ENCODE results near the gene MOSPD3. TPM values are rescaled to one million over a fixed set of nuclear protein-coding genes. Genes with fewer than 3 reads are reported as not detected.

Gene MOSPD3
- total RNA-seq, 1 donor from 2014 or later, result 11.8 TPM

GRCh38 chr7:100575746-100576383 is 36.5 kb upstream of the MOSPD3 start:
- TF ChIP-seq POLR2AphosphoS5 (IDR thresholded peaks at IDR 0.05; ENCODE audit: insufficient read depth in 1 of 2, low read depth in 1 of 2) (no peak), POLR2A (IDR thresholded peaks at IDR 0.05) (no peak), CTCF (IDR thresholded peaks at IDR 0.05) (no peak)
- peaks cover 0 to 52% of the 10 kb centered on the region in 2 donors for H3K36me3 ChIP-seq
- no peaks in the 10 kb centered on the region for H3K27me3 ChIP-seq
- H3K4me3 ChIP-seq, result no peak overlapping the region
- no peaks in the 10 kb centered on the region for H3K9me3 ChIP-seq
- intact Hi-C loops (cut with DNase I), result no loop called here
- H3K4me1 ChIP-seq, result no peaks in the 10 kb centered on the region
- no peak overlapping the region for H3K27ac ChIP-seq
- no peak for DNase-seq (ENCODE audit: extremely low spot score in 2 of 2)

- Histone ChIP-seq H3K9me3 (no peaks in the 10 kb centered on the region), H3K4me3 (no peak overlapping the region), H3K36me3 (peaks cover 0 to 59% of the 10 kb centered on the region in 2 donors), H3K27me3 (no peaks in the 10 kb centered on the region), H3K4me1 (no peaks in the 10 kb centered on the region), H3K27ac (no peak overlapping the region)
- intact Hi-C loops (cut with DNase I), result no loop called here
- no peak for DNase-seq (ENCODE audit: extremely low spot score in 2 of 2)
- no peak for TF ChIP-seq POLR2A (IDR thresholded peaks at IDR 0.05)
- TF ChIP-seq POLR2AphosphoS5 (IDR thresholded peaks at IDR 0.05; ENCODE audit: insufficient read depth in 1 of 2, low read depth in 1 of 2), result no peak
- TF ChIP-seq CTCF (IDR thresholded peaks at IDR 0.05), result no peak
Measured at GRCh38 chr7:100576384-100576993, 35.9 kb upstream of the MOSPD3 start.

GRCh38 chr7:100577103-100577502 is 35.2 kb upstream of the MOSPD3 start:
- TF ChIP-seq POLR2AphosphoS5 (IDR thresholded peaks at IDR 0.05; ENCODE audit: insufficient read depth in 1 of 2, low read depth in 1 of 2) (no peak), POLR2A (IDR thresholded peaks at IDR 0.05) (no peak), CTCF (IDR thresholded peaks at IDR 0.05) (no peak)
- peaks cover 0 to 65% of the 10 kb centered on the region in 2 donors for H3K36me3 ChIP-seq
- intact Hi-C loops (cut with DNase I), result no loop called here
- no peak overlapping the region for H3K4me3 ChIP-seq
- H3K9me3 ChIP-seq, result no peaks in the 10 kb centered on the region
- no peak for DNase-seq (ENCODE audit: extremely low spot score in 2 of 2)
- H3K4me1 ChIP-seq, result peaks cover 4% of the 10 kb centered on the region
- H3K27me3 ChIP-seq, result no peaks in the 10 kb centered on the region
- no peak overlapping the region for H3K27ac ChIP-seq

GRCh38 chr7:100577507-100577906 is 34.8 kb upstream of the MOSPD3 start:
- peaks cover 8% of the 10 kb centered on the region for H3K4me1 ChIP-seq
- H3K27me3 ChIP-seq, result no peaks in the 10 kb centered on the region
- no peaks in the 10 kb centered on the region for H3K9me3 ChIP-seq
- no peak for TF ChIP-seq POLR2A (IDR thresholded peaks at IDR 0.05)
- TF ChIP-seq POLR2AphosphoS5 (IDR thresholded peaks at IDR 0.05; ENCODE audit: insufficient read depth in 1 of 2, low read depth in 1 of 2), result no peak
- TF ChIP-seq CTCF (IDR thresholded peaks at IDR 0.05), result no peak
- no peak overlapping the region for H3K4me3 ChIP-seq
- no peak for DNase-seq (ENCODE audit: extremely low spot score in 2 of 2)
- H3K27ac ChIP-seq, result no peak overlapping the region
- peaks cover 0 to 69% of the 10 kb centered on the region in 2 donors for H3K36me3 ChIP-seq
- intact Hi-C loops (cut with DNase I), result no loop called here
